ENCODE data around the gene SLC9A9. TPM values are rescaled to one million over a fixed set of nuclear protein-coding genes. Genes with fewer than 3 reads are reported as not detected.

SLC9A9 gene
- polyA plus RNA-seq, 1 experiment = 2.4 TPM

DNA sequence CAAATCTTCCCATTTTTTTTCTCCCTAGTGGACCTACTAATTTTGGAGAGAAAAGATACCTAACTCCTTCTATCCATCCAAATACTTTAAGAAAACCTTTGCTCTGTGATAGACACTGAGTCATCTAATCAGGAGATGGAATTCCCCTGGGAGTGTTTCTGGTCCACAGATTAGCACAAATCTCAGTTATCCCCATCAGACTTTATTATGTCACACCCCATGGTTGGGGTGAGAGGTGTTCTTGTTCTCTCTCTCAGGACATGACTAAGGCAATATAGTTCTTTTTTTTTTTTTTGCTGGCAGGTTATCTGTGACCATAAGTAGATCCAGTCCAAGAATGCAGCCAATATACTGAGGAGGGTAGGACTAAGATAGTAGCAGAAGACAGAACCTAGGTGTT, 15.8 kb downstream of the SLC9A9 start:
- Histone ChIP-seq H3K27me3 (ENCODE audit: control insufficient read depth, insufficient read depth, low read length) (no peaks in the 10 kb centered on the region), H3K4me3 (ENCODE audit: low read depth, low read length) (no peak overlapping the region), H3K36me3 (ENCODE audit: control insufficient read depth, insufficient read depth, low read length) (no peaks in the 10 kb centered on the region)
- DNase-seq (ENCODE audit: low read depth) = no peak
- TF ChIP-seq, protein P1, sequence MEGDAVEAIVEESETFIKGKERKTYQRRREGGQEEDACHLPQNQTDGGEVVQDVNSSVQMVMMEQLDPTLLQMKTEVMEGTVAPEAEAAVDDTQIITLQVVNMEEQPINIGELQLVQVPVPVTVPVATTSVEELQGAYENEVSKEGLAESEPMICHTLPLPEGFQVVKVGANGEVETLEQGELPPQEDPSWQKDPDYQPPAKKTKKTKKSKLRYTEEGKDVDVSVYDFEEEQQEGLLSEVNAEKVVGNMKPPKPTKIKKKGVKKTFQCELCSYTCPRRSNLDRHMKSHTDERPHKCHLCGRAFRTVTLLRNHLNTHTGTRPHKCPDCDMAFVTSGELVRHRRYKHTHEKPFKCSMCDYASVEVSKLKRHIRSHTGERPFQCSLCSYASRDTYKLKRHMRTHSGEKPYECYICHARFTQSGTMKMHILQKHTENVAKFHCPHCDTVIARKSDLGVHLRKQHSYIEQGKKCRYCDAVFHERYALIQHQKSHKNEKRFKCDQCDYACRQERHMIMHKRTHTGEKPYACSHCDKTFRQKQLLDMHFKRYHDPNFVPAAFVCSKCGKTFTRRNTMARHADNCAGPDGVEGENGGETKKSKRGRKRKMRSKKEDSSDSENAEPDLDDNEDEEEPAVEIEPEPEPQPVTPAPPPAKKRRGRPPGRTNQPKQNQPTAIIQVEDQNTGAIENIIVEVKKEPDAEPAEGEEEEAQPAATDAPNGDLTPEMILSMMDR (IDR thresholded peaks at IDR 0.05; ENCODE audit: insufficient read depth, low read depth, low read length) = no peak
- ChIA-PET POLR2A (no interaction called here), CTCF (no interaction called here)

DNA sequence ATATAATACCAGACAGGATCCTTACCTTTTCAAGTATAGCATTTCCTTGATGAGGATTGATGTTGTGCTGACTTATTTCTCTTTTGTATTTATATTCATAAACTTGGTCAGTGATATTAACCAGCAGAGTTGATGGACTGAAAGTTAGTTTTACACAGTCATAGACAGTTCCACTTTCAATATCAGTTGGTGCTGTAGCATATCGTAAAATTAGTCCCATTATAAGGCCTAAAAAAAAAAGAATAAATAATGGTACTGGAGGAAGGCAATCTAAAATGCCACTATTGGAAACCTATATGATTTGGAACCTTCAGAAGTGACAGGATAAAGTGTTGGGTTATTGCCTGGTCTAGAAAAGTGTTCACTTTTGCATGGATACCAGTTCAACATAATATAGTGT, 16.3 kb downstream of the SLC9A9 start:
- no peak for DNase-seq (ENCODE audit: low read depth)
- TF ChIP-seq, protein P1 (IDR thresholded peaks at IDR 0.05; ENCODE audit: insufficient read depth, low read depth, low read length) = no peak
- Histone ChIP-seq H3K27me3 (ENCODE audit: control insufficient read depth, insufficient read depth, low read length) (no peaks in the 10 kb centered on the region), H3K4me3 (ENCODE audit: low read depth, low read length) (no peak overlapping the region), H3K36me3 (ENCODE audit: control insufficient read depth, insufficient read depth, low read length) (no peaks in the 10 kb centered on the region)
- CTCF ChIA-PET = no interaction called here
- POLR2A ChIA-PET = no interaction called here

DNA sequence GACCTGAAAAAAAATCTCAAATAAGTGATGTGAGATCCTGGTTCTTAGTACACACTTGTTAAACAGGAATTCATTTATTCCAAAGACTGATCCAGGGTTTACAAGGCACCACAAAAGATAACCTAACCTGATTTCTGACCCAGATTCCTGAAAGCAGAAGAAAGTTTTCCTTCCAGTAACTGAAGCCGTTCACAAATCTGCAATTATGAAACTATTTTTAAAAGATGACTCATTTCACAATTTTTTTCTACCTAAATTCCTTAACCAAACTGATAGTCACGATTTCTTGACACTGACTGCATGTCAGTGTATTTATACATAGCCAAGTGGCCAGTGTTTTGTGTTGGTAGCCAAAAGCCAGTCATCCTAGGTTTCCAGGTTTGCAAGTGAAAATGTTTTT, 17.1 kb downstream of the SLC9A9 start:
- POLR2A ChIA-PET = no interaction called here
- DNase-seq (ENCODE audit: low read depth) = no peak
- no peak overlapping the region for H3K4me3 ChIP-seq (ENCODE audit: low read depth, low read length)
- CTCF ChIA-PET = no interaction called here
- H3K36me3 ChIP-seq (ENCODE audit: control insufficient read depth, insufficient read depth, low read length) = no peaks in the 10 kb centered on the region
- no peaks in the 10 kb centered on the region for H3K27me3 ChIP-seq (ENCODE audit: control insufficient read depth, insufficient read depth, low read length)
- TF ChIP-seq, protein P1 (IDR thresholded peaks at IDR 0.05; ENCODE audit: insufficient read depth, low read depth, low read length) = no peak

DNA sequence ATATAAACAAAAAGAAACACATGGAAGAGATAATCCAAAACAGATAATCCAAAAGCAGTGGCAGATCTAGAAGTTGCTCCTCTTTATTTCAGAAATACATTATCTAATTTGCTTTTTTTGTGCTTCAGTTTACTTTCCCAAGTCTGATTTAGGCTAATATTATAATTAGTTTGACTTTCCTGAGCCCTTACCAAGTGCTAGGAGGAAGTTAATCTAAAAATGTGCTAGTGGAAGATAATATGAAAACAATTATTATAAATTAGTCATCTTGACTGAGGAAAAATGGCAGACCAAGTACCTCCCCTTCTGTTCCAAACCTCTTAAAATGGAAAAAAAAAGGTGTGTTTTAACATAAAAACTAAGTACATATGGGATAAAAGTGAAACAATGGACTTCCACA, 17.5 kb downstream of the SLC9A9 start:
- CTCF ChIA-PET = no interaction called here
- Histone ChIP-seq H3K36me3 (ENCODE audit: control insufficient read depth, insufficient read depth, low read length) (no peaks in the 10 kb centered on the region), H3K4me3 (ENCODE audit: low read depth, low read length) (no peak overlapping the region), H3K27me3 (ENCODE audit: control insufficient read depth, insufficient read depth, low read length) (no peaks in the 10 kb centered on the region)
- no peak for DNase-seq (ENCODE audit: low read depth)
- POLR2A ChIA-PET = no interaction called here
- TF ChIP-seq, protein P1 (IDR thresholded peaks at IDR 0.05; ENCODE audit: insufficient read depth, low read depth, low read length) = no peak

DNA sequence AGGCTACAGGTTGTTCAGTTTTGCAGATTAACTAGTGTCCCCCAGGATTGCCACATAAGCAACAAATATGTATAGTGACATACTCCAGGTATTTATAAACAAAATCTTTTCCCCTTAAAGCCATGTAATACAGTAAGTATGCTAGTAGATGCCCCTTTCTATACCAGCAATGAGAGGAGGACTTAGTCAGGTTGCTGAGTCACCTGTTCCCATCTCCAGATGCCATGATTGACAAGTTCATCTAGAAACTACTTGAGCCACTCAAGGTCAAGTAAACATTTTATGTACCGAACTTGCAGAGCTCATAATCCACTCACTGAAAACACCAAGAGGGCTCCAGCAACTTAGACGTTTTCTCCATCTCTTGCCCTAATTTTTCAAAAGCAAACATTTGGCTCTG, 18.2 kb downstream of the SLC9A9 start:
- Histone ChIP-seq H3K4me3 (ENCODE audit: low read depth, low read length) (no peak overlapping the region), H3K36me3 (ENCODE audit: control insufficient read depth, insufficient read depth, low read length) (no peaks in the 10 kb centered on the region), H3K27me3 (ENCODE audit: control insufficient read depth, insufficient read depth, low read length) (no peaks in the 10 kb centered on the region)
- ChIA-PET POLR2A (no interaction called here), CTCF (no interaction called here)
- DNase-seq (ENCODE audit: low read depth) = no peak
- TF ChIP-seq, protein P1 (IDR thresholded peaks at IDR 0.05; ENCODE audit: insufficient read depth, low read depth, low read length) = no peak
